NCI-H2196 (cell line): Measurements from ENCODE around the gene NRL.

Source experiments
- DNase-seq: peaks from one replicate; lab custom pipeline; 2025; ENCODE audit not compliant: unreplicated experiment; lab: John Stamatoyannopoulos, UW

The NRL gene

DNA sequence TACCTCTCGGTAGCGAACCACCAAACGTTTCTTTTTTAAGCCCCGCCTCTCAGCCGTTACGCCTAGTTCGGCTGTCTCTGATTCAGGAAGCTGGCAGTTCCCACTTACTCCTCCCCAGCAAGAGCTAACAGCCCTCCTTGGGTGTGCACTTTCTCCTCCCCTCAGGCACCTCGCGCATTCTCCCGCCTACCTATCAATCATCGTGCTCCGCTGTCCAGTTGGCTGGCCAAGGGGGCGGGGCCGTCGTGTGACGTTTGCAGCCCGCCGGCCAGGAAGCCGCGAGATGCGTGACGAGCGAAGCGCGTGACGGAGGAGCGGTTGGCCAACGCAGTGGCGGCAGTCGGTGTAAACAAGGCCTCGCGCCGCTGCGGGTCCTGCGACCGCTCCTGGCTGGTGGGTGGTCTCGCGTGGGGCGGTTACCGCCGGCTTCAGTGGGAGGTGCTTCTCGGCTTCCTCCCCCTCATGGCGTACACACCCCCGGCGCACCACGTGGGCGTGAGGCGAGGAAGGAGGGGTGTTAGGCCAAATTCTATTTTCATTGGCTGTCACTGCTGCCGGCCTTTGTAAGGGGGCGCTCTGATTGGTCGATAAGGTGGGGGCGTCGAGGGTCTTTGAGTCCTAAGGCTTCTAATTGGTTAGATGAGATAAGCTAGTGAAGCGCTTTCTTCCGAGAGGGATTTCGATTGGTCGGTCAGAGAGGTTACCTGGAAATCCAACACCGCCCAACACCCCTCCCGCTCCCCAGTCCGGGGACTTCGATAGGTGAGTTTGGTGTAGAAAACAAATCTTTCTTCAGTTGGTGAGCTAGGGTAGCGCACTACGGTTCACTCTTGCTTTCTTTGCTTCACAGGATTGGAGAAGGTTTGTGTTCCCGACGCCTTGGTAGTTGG is at the start of gene NRL, which contains the start of gene DCAF11:
Gene NRL, minus strand, starts transcription at position 418 of the 890 bp plus-strand sequence. CDS start 32,101 bp downstream, outside the sequence.
Gene DCAF11, plus strand, starts transcription at position 246 of the 890 bp plus-strand sequence. CDS start 818 bp downstream, outside the sequence.
- DNase-seq: peak; percentile 99

DNA sequence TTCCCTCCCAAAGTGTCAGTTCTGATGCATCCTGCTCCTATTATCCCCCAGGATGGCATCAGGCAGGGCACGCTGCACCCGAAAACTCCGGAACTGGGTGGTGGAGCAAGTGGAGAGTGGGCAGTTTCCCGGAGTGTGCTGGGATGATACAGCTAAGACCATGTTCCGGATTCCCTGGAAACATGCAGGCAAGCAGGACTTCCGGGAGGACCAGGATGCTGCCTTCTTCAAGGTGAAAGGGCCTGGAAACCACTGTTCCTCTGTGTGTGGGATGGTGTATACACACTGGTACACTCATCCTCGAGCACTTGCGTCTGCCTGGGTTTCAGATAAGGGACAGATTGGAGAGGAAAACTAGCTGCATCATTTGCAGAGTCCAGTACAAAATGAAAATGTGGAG is 47.3 kb upstream of the NRL start:
- DNase-seq: no peak

- peak; percentile 99 for DNase-seq
These were observed 46.4 kb upstream of the NRL start, which contains the start of gene IRF9 for GRCh38 chr14:24160850-24161804. Gene IRF9 (plus strand): TSS chr14:24161265. CDS start chr14:24162145, 880 bp downstream.

GRCh38 chr14:24160499-24160849 is 45.7 kb upstream of the NRL start:
- DNase-seq: no peak

DNA sequence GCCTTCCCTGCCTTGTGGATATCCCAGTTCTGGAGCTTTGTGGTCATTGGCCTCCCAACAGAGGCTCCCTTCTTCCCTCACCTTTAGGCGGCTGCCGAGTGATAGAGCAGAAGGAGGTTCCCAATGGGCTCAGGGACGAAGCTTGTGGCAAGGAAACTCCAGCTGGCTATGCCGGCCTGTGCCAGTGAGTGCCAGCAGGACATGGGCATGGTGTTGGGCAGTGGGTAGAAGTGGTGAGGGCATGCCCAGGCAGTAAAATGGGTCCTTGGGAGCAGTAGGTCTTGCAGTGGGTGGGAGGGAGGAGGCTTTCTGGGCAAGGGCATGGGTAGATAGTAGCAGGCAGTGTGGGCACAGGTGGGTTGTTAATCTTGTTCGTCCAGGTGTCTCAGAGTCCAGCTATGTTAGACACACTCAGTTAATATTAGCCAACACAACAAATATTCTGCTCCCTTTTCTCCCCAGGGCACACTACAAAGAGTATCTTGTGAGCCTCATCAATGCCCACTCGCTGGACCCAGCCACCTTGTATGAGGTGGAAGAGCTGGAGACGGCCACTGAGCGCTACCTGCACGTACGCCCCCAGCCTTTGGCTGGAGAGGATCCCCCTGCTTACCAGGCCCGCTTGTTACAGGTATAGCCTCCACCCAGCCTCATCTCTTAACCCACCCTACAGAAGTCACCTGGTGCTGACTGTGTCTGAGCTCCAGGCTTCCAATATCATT is 45.2 kb upstream of the NRL start:
- no peak for DNase-seq

GRCh38 chr14:24157331-24157730 is 42.6 kb upstream of the NRL start:
- no peak for DNase-seq

- no peak for DNase-seq
These were observed 42.1 kb upstream of the NRL start for GRCh38 chr14:24156840-24157239.

GRCh38 chr14:24155100-24155499 is 40.4 kb upstream of the NRL start:
- no peak for DNase-seq

GRCh38 chr14:24151404-24152080 is 36.8 kb upstream of the NRL start:
- no peak for DNase-seq

DNA sequence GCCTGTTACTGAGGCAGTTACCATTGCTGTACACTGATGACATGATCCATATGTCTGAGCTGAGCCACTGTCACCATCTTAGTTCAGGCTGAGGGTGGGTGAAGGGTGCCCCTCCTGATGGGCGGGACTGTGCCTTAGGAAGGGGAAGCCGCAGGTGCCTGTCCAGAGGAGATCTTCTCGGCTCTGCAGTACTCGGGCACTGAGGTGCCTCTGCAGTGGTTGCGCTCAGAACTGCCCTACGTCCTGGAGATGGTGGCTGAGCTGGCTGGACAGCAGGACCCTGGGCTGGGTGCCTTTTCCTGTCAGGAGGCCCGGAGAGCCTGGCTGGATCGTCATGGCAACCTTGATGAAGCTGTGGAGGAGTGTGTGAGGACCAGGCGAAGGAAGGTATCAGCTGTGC is 36.2 kb upstream of the NRL start:
- DNase-seq: no peak

- no peak for DNase-seq
These were observed 35.8 kb upstream of the NRL start for GRCh38 chr14:24150567-24150966.

GRCh38 chr14:24150061-24150460 is 35.3 kb upstream of the NRL start:
- no peak for DNase-seq

GRCh38 chr14:24149302-24149969 is 34.7 kb upstream of the NRL start:
- no peak for DNase-seq

DNA sequence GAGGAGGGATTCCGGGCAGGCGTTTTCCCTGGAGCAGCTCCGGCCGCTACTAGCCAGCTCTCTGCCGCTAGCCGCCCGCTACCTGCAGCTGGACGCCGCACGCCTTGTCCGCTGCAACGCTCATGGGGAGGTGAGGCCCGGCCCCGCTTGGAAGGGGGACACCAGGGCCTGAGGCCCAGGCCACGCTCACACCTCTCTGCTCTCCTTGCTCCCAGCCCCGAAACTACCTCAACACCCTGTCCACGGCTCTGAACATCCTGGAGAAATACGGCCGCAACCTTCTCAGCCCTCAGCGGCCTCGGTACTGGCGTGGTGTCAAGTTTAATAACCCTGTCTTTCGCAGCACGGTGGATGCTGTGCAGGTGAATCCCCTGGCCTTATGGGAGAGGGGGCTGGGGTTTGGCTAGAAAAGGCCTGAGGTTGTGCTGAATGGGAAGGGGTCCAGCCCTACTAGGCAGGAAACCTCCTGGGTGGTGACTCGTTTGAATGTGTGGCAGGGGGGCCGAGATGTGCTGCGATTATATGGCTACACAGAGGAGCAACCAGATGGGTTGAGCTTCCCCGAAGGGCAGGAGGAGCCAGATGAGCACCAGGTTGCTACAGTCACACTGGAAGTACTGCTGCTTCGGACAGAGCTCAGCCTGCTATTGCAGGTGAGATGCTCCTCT is 33.1 kb upstream of the NRL start:
- no peak for DNase-seq

DNA sequence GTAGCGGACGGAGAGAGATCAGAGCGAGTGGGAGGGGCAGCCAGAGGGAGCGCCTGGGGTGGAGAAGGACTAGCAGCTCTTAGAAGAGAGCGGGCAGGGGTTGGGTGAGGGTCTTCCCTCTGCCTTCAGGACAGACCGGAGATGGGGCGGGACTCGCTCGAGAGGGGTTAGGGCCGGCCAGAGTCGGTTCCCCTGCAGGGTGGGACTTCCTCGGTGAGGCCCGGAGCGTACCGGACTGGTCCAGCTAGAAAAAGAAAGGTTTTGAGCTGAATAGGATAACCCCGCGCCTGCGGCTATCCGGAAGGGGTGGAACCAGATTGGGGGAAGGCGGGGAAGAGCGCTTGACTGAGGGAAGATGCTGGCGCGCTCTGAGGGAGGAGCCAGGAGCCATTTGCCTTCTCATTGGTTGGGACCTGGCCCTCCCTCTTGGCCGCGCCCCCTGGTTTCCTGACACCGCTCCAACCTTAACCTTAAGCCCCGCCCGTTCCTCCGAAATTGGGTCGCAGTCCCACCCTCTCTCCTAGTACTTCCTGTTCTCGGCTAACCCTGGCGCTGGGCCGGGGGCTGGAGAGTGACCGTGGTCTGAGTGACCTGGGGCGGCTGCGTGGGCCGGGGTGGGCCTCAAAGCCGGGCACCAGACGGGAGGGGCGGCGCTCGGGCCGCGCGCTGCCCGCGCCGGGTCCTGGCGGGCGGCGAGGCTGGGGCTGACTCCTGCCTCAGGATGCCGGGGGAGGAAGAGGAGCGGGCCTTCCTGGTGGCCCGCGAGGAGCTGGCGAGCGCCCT is 32.4 kb upstream of the NRL start, which contains the start of gene RNF31:
Gene RNF31, plus strand, starts transcription at position 521 of the 783 bp plus-strand sequence. Its CDS starts 201 bp downstream, at position 722.
- peak; percentile 98 for DNase-seq

DNA sequence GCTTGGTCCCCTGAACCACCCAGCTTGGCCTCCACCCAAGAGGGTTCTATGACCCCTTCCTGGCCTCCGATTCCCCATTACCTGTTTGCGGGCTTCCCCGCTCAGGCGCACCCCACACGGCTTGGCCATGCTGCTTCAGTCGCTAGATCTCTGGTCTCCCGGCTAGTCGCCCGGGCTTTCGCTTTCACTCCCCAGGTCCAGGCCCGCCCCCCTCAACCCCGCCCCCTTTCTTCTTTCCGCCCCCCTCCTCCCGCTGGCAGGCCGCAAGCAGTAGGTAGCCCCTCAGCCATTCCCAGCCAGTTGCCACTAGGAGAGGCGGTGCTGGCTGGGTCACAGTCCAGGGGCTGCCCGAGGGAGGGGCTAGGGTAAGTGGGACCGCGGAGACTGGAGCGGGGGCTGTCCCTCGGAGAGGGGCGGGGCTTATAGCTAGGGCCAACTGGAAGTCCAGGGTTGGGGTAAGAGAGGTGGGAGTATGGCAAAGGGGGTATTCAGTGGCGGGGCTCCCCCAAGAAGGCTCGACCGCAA is 31.8 kb upstream of the NRL start, which contains the start of gene PSME2:
Gene PSME2, minus strand, starts transcription at position 158 of the 525 bp plus-strand sequence. Its CDS starts 29 bp downstream, at position 129.
- peak; percentile 94 for DNase-seq

DNA sequence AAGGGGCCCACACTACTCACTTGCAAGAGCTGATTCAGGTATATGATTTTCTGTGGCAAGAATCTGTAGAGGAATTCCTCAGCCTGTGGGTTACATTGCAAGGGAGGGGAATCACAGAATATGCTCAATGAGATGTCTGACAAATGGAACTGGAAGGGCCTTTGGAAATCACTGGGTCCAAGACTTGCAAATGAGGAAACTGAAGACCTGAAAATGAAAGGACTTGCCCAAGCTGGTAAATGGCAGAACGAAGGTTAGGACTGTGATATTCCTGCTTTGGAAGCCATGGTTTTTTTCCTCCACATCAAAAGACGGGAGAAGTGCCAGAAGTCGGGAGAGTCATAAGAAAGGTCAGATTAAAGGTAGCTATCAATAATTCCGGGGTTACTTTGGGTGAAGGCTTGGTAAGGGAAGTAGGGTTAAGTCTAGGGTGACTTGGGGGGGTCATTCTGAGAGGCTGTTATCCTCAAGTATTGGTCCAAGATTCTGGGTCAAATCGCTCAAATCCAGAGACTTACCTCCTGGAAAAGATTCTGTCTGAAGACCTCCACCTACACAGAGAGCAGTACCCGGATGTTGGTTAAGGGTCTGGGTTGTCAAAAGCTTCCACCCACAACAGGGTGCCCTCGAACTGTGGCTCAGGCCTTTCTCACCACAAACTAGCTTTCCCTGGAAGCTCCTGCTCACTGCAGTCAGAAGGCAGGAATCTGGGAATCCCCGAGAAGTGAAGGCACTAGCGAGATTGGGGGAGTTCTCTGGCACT is 31.1 kb upstream of the NRL start:
- no peak for DNase-seq
